Activated CD8-positive, alpha-beta T cell treated with anti-CD3 and anti-CD28 coated beads for 36 hours (primary cell): Measurements from ENCODE around the gene STK39. TPM values are rescaled to one million over a fixed set of nuclear protein-coding genes. Genes with fewer than 3 reads are reported as not detected.

Source experiments
- ATAC-seq: fragments of 200-7000 bp; cut with Tn5 transposase; one replicate; pipeline ENCODE4 v1.10.0; 2021; ENCODE audit warnings: mild to moderate bottlenecking, moderate library complexity
- CTCF ChIA-PET: fragments of 350-600 bp; sonication (Branson Sonifier 250); formaldehyde crosslinking; loops from one replicate; lab custom pipeline; 2021; ENCODE audit warnings: antibody characterized with exemption; lab: Charles Lee
- POLR2A ChIA-PET: fragments of 350-600 bp; sonication (Branson Sonifier 250); formaldehyde crosslinking; loops from one replicate; lab custom pipeline; 2021; ENCODE audit warnings: antibody characterized with exemption; lab: Charles Lee
- DNase-seq: peaks from one replicate; pipeline ENCODE4 v3.0.0-alpha.2; 2020
- H3K27ac Mint-ChIP-seq: one replicate; pipeline ENCODE4 v1.8.0; 2021; ENCODE audit warnings: mild to moderate bottlenecking, mixed read lengths
- H3K27me3 Mint-ChIP-seq: one replicate; pipeline ENCODE4 v1.8.0; 2021; ENCODE audit warnings: mixed read lengths
- H3K36me3 Mint-ChIP-seq: one replicate; pipeline ENCODE4 v1.8.0; 2021; ENCODE audit warnings: low read depth, mixed read lengths
- H3K4me1 Mint-ChIP-seq: one replicate; pipeline ENCODE4 v1.8.0; 2021; ENCODE audit warnings: low read depth, mixed read lengths
- H3K4me3 Mint-ChIP-seq: one replicate; pipeline ENCODE4 v1.8.0; 2021; ENCODE audit warnings: mild to moderate bottlenecking, moderate library complexity, mixed read lengths
- H3K9me3 Mint-ChIP-seq: one replicate; pipeline ENCODE4 v1.8.0; 2021; ENCODE audit warnings: mixed read lengths
- intact Hi-C: fragments of 100-400 bp; cut with micrococcal nuclease; formaldehyde crosslinking; loops from one replicate; pipeline ENCODE4 v1.10.0; 2022
- total RNA-seq, 2 experiments: library from RNA; stranded (reverse); gene quantifications; one replicate each; pipeline ENCODE4 v1.2.3, GENCODE V29; 2021
- TF ChIP-seq, protein P1 (sequence below): fragments of 200-600 bp; IDR thresholded peaks from one replicate; pipeline ENCODE4 v1.8.0; 2022; ENCODE audit warnings: antibody characterized with exemption, mild to moderate bottlenecking

Gene STK39
- total RNA-seq, 2 experiments from 2014 or later, result 32.8 to 33.9 TPM

DNA sequence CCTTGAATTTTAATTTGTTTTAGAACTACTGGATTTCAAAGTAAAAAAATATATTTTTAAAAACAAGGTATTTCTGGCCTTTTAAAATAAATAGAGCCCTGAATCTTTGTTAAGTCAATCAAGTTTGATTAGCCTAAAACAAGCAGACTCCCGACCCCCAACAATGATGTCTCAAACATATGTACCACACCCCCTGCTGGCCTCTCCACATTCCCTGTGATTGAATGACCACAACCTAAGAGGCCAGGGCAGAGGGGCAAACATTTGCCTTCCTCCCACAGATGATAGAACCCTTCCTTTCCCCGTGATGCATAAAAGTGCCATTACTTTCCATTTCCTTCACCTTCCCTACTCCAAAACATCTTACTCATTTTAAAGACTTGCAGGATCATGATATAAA lies 130.9 kb downstream of the STK39 start:
- Mint-ChIP-seq H3K27ac (no peak overlapping the region), H3K4me3 (no peak overlapping the region), H3K27me3 (no peaks in the 10 kb centered on the region), H3K4me1 (no peaks in the 10 kb centered on the region), H3K36me3 (peaks cover 19% of the 10 kb centered on the region), H3K9me3 (no peaks in the 10 kb centered on the region)
- intact Hi-C loops, result loop anchor here (5.0 to 10.0 kb wide), 2 partner anchors 152 to 1579 kb away; no protein-coding TSS in a partner anchor
- ChIA-PET POLR2A (no interaction called here), CTCF (interaction anchor here (1.3 to 5.2 kb wide), 4 partner anchors 12 to 905 kb away, joined by 3 to 45 read pairs (median 16); no protein-coding TSS in a partner anchor)
- no peak for DNase-seq
- TF ChIP-seq, protein P1, sequence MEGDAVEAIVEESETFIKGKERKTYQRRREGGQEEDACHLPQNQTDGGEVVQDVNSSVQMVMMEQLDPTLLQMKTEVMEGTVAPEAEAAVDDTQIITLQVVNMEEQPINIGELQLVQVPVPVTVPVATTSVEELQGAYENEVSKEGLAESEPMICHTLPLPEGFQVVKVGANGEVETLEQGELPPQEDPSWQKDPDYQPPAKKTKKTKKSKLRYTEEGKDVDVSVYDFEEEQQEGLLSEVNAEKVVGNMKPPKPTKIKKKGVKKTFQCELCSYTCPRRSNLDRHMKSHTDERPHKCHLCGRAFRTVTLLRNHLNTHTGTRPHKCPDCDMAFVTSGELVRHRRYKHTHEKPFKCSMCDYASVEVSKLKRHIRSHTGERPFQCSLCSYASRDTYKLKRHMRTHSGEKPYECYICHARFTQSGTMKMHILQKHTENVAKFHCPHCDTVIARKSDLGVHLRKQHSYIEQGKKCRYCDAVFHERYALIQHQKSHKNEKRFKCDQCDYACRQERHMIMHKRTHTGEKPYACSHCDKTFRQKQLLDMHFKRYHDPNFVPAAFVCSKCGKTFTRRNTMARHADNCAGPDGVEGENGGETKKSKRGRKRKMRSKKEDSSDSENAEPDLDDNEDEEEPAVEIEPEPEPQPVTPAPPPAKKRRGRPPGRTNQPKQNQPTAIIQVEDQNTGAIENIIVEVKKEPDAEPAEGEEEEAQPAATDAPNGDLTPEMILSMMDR, result no peak
- no peak for ATAC-seq

DNA sequence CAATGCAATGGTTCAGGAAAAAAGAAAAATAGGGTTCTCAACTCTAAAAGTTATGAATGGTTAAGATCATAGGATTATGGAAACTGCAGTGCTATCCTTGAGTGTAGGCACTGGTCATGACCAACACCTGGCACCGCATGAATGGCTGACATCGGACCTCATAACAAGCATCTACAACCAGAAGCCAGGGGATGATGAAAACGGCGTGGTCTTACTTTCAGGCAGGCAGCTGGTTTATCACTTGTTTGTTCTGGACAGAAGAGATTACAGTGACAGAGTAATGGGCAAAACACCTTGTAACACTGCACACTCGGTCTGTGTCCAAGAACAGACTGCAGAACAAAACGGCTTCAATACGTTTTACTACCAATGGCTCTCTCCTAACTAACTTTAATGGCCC lies 132.8 kb downstream of the STK39 start:
- H3K4me1 Mint-ChIP-seq, result no peaks in the 10 kb centered on the region
- ChIA-PET CTCF (interaction anchor here (1.4 kb wide), 1 partner anchor 9 kb away, joined by 3 read pairs; no protein-coding TSS in a partner anchor), POLR2A (no interaction called here)
- TF ChIP-seq, protein P1, result no peak
- H3K27me3 Mint-ChIP-seq, result no peaks in the 10 kb centered on the region
- intact Hi-C loops, result loop anchor here (5.0 to 10.0 kb wide), 2 partner anchors 150 to 1577 kb away; no protein-coding TSS in a partner anchor
- DNase-seq, result no peak
- H3K36me3 Mint-ChIP-seq, result peaks cover 22% of the 10 kb centered on the region
- H3K27ac Mint-ChIP-seq, result no peak overlapping the region
- H3K9me3 Mint-ChIP-seq, result no peaks in the 10 kb centered on the region
- no peak for ATAC-seq
- no peak overlapping the region for H3K4me3 Mint-ChIP-seq

DNA sequence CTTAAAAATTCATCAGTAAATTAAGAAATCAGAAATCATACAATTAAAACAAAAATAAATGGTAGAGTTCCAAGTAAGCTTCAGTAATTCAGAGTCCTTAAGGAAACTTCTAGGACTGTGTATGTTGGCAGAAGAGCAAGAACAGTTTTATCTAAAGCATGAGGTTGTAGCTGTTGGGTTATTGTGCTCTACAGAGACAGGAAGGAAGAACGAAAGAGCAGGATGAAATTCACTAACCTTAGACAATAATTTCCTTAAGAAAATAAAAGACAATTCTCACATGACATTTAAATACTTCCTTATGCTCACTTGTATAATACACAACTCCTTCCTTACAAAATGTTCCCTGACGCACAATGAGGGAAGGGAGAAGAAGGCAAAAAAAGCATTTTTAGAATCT lies 133.4 kb downstream of the STK39 start:
- intact Hi-C loops, result loop anchor here (10.0 kb wide), 1 partner anchor 149 kb away; no protein-coding TSS in a partner anchor
- ChIA-PET POLR2A (no interaction called here), CTCF (interaction anchor here (1.4 kb wide), 1 partner anchor 8 kb away, joined by 3 read pairs; no protein-coding TSS in a partner anchor)
- H3K4me3 Mint-ChIP-seq, result no peak overlapping the region
- DNase-seq, result no peak
- H3K4me1 Mint-ChIP-seq, result no peaks in the 10 kb centered on the region
- H3K27me3 Mint-ChIP-seq, result no peaks in the 10 kb centered on the region
- TF ChIP-seq, protein P1, result no peak
- ATAC-seq, result no peak
- H3K36me3 Mint-ChIP-seq, result peaks cover 22% of the 10 kb centered on the region
- no peak overlapping the region for H3K27ac Mint-ChIP-seq
- no peaks in the 10 kb centered on the region for H3K9me3 Mint-ChIP-seq

DNA sequence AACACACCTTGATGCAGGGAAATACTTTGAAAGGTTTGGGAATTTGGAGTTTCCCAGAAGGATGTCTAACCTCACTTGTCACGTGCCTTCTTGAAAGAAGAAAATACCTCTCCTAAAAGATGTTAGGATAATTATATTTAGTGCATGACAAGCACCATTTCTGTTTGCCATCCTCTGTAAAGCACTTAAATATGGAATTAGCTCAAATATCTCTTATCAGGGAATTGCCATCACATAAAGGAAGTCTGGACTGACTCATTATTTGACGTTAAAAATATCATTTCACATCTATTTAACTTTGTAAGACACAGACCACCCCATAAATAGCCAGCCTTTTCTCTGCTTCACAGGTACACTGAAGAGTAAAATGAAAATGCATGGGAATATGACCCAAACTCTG lies 140.1 kb downstream of the STK39 start:
- Mint-ChIP-seq H3K9me3 (no peaks in the 10 kb centered on the region), H3K27ac (no peak overlapping the region), H3K36me3 (peaks cover 10% of the 10 kb centered on the region), H3K27me3 (no peaks in the 10 kb centered on the region), H3K4me3 (no peak overlapping the region), H3K4me1 (no peaks in the 10 kb centered on the region)
- CTCF ChIA-PET, result interaction anchor here (7.1 kb wide), 1 partner anchor 12 kb away, joined by 49 read pairs; no protein-coding TSS in a partner anchor
- POLR2A ChIA-PET, result no interaction called here
- intact Hi-C loops, result no loop called here
- TF ChIP-seq, protein P1, result no peak
- ATAC-seq, result no peak
- no peak for DNase-seq

DNA sequence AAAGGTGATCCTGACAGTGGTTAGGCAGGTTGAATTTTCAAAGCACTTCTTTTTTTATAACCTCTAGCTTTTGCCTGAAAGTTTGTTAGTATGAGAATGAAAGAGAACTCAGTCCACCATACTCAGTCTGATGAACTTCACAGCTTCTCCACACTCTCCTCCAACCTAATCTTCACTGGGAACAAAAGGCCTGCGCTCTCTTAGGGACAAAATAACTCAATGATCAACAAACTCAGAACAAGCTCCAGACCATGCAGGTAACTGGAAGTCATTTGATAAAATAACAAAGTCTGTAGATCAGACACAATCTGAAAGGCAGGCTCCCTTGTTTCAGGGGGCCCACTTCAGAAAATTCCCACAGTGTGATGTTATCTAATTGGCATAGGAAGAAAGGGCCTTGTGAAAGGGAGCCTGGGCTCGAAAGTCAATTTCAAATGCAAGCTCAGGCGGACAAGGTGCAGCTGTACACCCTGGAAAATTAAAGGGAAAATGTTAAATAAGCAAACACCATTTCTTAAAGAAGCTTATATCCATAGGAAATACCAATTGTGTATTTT lies 142.2 kb downstream of the STK39 start:
- TF ChIP-seq, protein P1, result no peak
- no peak overlapping the region for H3K4me3 Mint-ChIP-seq
- peaks cover 21% of the 10 kb centered on the region for H3K36me3 Mint-ChIP-seq
- H3K27me3 Mint-ChIP-seq, result no peaks in the 10 kb centered on the region
- ATAC-seq, result no peak
- no peaks in the 10 kb centered on the region for H3K4me1 Mint-ChIP-seq
- ChIA-PET CTCF (interaction anchor here (1.3 to 7.1 kb wide), 2 partner anchors 9 to 14 kb away, joined by 3 to 49 read pairs; no protein-coding TSS in a partner anchor), POLR2A (no interaction called here)
- DNase-seq, result no peak
- intact Hi-C loops, result no loop called here
- no peaks in the 10 kb centered on the region for H3K9me3 Mint-ChIP-seq
- H3K27ac Mint-ChIP-seq, result no peak overlapping the region
